A549 (cell line): ENCODE results near the gene LARGE1.

Experiments used
- CTCF ChIP-seq: fragments of >200 bp; sonication (Bioruptor Twin); formaldehyde crosslinking; IDR thresholded peaks from 3 replicates; pipeline ENCODE4 v1.5.1; 2016
- EP300 ChIP-seq, 2 experiments: fragments of >200 bp; sonication (Bioruptor Twin); formaldehyde crosslinking; IDR thresholded peaks; 2 replicates in 1 of 2; 3 replicates in 1 of 2; pipeline ENCODE4 v1.6.1; 2016 to 2017
- POLR2A ChIP-seq: IDR thresholded peaks from 2 replicates; pipeline ENCODE4 v1.6.1; 2012; ENCODE audit warnings: mild to moderate bottlenecking, low read length
- POLR2AphosphoS2 ChIP-seq: conservative IDR thresholded peaks from 2 replicates; pipeline ENCODE4 v1.6.1; 2012; ENCODE audit warnings: low read length, improper control_type of control experiment, inconsistent platforms
- RAD21 ChIP-seq, 2 experiments: fragments of >200 bp in 1 of 2; sonication (Bioruptor Twin) in 1 of 2; formaldehyde crosslinking in 1 of 2; IDR thresholded peaks in 1 of 2; conservative IDR thresholded peaks in 1 of 2; 2 replicates in 1 of 2; 3 replicates in 1 of 2; pipeline ENCODE4 v1.6.1; 2012 to 2018; ENCODE audit warnings: inconsistent platforms in 1 of 2

- TF ChIP-seq EP300 (IDR thresholded peaks at IDR 0.05) (no peak), POLR2AphosphoS2 (no peak), CTCF (no peak), RAD21 (conservative IDR thresholded peaks at IDR 0.05 in 1 of 2, IDR thresholded peaks at IDR 0.05 in 1 of 2) (no peak), POLR2A (no peak)
Measured at GRCh38 chr22:33880986-33881385, 39.3 kb downstream of the LARGE1 start.
